Neural cell (in vitro differentiated cells): ENCODE data around the gene APOL5. TPM values are rescaled to one million over a fixed set of nuclear protein-coding genes. Genes with fewer than 3 reads are reported as not detected.

ENCODE experiments used
- H2AFZ ChIP-seq: fragments of 200-600, 300-800 bp; sonication (generic), shearing (Covaris generic); 2 replicates; pipeline ENCODE4 v1.6.0; 2014; ENCODE audit warnings: low read depth, mild to moderate bottlenecking, antibody characterized with exemption, low read length, moderate library complexity
- H3F3A ChIP-seq: fragments of 200-600 bp; shearing (Covaris generic); 2 replicates; pipeline ENCODE4 v1.6.1; 2016; ENCODE audit warnings: mild to moderate bottlenecking, moderate library complexity, mixed read lengths, antibody characterized with exemption, low read length; ENCODE audit not compliant: insufficient read depth, poor library complexity, severe bottlenecking
- H3K27ac ChIP-seq: fragments of 200-600, 300-800 bp; sonication (generic), shearing (Covaris generic); 2 replicates; pipeline ENCODE4 v1.5.1; 2014; ENCODE audit warnings: mild to moderate bottlenecking, low read length, moderate library complexity
- H3K27me3 ChIP-seq: fragments of 300-800, 200-600 bp; sonication (generic), shearing (Covaris generic); 2 replicates; pipeline ENCODE4 v1.6.0; 2014; ENCODE audit warnings: mild to moderate bottlenecking, low read depth, low read length, moderate library complexity; ENCODE audit not compliant: insufficient read depth
- H3K36me3 ChIP-seq: fragments of 300-800, 200-600 bp; sonication (generic), shearing (Covaris generic); 2 replicates; pipeline ENCODE4 v1.5.1; 2014; ENCODE audit warnings: mild to moderate bottlenecking, antibody characterized with exemption, low read length, moderate library complexity; ENCODE audit not compliant: insufficient read depth
- H3K4me2 ChIP-seq: fragments of 300-800, 200-600 bp; sonication (generic), shearing (Covaris generic); 2 replicates; pipeline ENCODE4 v1.6.0; 2014; ENCODE audit warnings: mild to moderate bottlenecking, low read length
- H3K4me3 ChIP-seq: fragments of 300-800, 200-600 bp; sonication (generic), shearing (Covaris generic); 2 replicates; pipeline ENCODE4 v1.5.1; 2014; ENCODE audit warnings: mild to moderate bottlenecking, low read length, moderate library complexity
- H3K79me2 ChIP-seq: fragments of 200-600 bp; shearing (Covaris generic); replicated peaks from 2 replicates; pipeline ENCODE4 v1.6.0; 2014; ENCODE audit warnings: mild to moderate bottlenecking, low read length, moderate library complexity; ENCODE audit not compliant: insufficient read depth
- H3K9ac ChIP-seq: fragments of 300-800, 200-600 bp; sonication (generic), shearing (Covaris generic); 2 replicates; pipeline ENCODE4 v1.6.1; 2016; ENCODE audit warnings: mild to moderate bottlenecking, low read length, mixed read lengths
- H3K9me2 ChIP-seq: fragments of 200-600 bp; shearing (Covaris generic); 2 replicates; pipeline ENCODE4 v1.6.1; 2016; ENCODE audit warnings: mild to moderate bottlenecking, low read length, mixed read lengths; ENCODE audit not compliant: insufficient read depth
- H3K9me3 ChIP-seq: fragments of 200-600, 300-800 bp; sonication (generic), shearing (Covaris generic); 2 replicates; pipeline ENCODE4 v1.6.1; 2016; ENCODE audit warnings: mild to moderate bottlenecking, mixed run types, low read length, moderate library complexity, mixed read lengths
- H4K20me1 ChIP-seq: fragments of 200-600 bp; shearing (Covaris generic); 2 replicates; pipeline ENCODE4 v1.6.1; 2016; ENCODE audit warnings: mild to moderate bottlenecking, mixed run types; ENCODE audit not compliant: insufficient read depth
- EP300 ChIP-seq: fragments of 450-650 bp; conservative IDR thresholded peaks from 2 replicates; pipeline ENCODE4 v1.6.1; 2014; ENCODE audit warnings: antibody characterized with exemption, mild to moderate bottlenecking, moderate library complexity; ENCODE audit not compliant: poor library complexity, severe bottlenecking
- EZH2 ChIP-seq: fragments of 200-600, 300-800 bp; shearing (Covaris generic), sonication (generic); IDR thresholded peaks from 2 replicates; pipeline ENCODE4 v1.6.1; 2014; ENCODE audit warnings: antibody characterized with exemption, low read length, borderline replicate concordance, mild to moderate bottlenecking; ENCODE audit not compliant: insufficient read depth, poor library complexity, severe bottlenecking
- MXI1 ChIP-seq: fragments of 450-650 bp; conservative IDR thresholded peaks from 2 replicates; pipeline ENCODE4 v1.6.1; 2014; ENCODE audit warnings: antibody characterized with exemption, mild to moderate bottlenecking; ENCODE audit not compliant: poor library complexity, severe bottlenecking
- POLR2AphosphoS5 ChIP-seq: IDR thresholded peaks from 2 replicates; pipeline ENCODE4 v1.6.1; 2012
- RAD21 ChIP-seq: fragments of 450-650 bp; conservative IDR thresholded peaks from 2 replicates; pipeline ENCODE4 v1.6.1; 2014; ENCODE audit warnings: antibody characterized with exemption, mild to moderate bottlenecking, moderate library complexity
- REST ChIP-seq: IDR thresholded peaks from 2 replicates; pipeline ENCODE4 v1.6.1; 2012; ENCODE audit warnings: borderline replicate concordance
- SMC3 ChIP-seq: fragments of 450-650 bp; conservative IDR thresholded peaks from 2 replicates; pipeline ENCODE4 v1.6.1; 2014; ENCODE audit warnings: antibody characterized with exemption, mild to moderate bottlenecking, moderate library complexity; ENCODE audit not compliant: poor library complexity
- TAF1 ChIP-seq: IDR thresholded peaks from 2 replicates; pipeline ENCODE4 v1.6.1; 2012; ENCODE audit warnings: low read depth
- polyA plus RNA-seq: library from polyadenylated mRNA; depleted of rRNA; stranded (reverse); fragments of >200 nt; gene quantifications from 2 replicates; pipeline ENCODE4 v1.2.3, GENCODE V29; 2014
- TF ChIP-seq, protein P1 (sequence below): fragments of 450-650 bp; IDR thresholded peaks from 2 replicates; pipeline ENCODE4 v1.5.1; 2014; ENCODE audit warnings: antibody characterized with exemption, mild to moderate bottlenecking, moderate library complexity; ENCODE audit not compliant: poor library complexity, severe bottlenecking

APOL5 gene
- polyA plus RNA-seq, 1 donor from 2014 or later, result not detected

- Histone ChIP-seq H3K4me2 (no peak overlapping the region), H2AFZ (no peak overlapping the region), H3K27me3 (no peaks in the 10 kb centered on the region)
Observed at GRCh38 chr22:35711336-35711735, 6.3 kb upstream of the APOL5 start.

GRCh38 chr22:35712672-35713071 lies 5.0 kb upstream of the APOL5 start:
- Histone ChIP-seq H3K9me3 (no peaks in the 10 kb centered on the region), H3K79me2 (no peaks in the 10 kb centered on the region), H2AFZ (no peak overlapping the region), H3F3A (no peaks in the 10 kb centered on the region), H3K27me3 (no peaks in the 10 kb centered on the region), H3K36me3 (no peaks in the 10 kb centered on the region), H3K9ac (no peak overlapping the region), H3K4me3 (no peak overlapping the region), H4K20me1 (no peaks in the 10 kb centered on the region), H3K9me2 (no peaks in the 10 kb centered on the region), H3K27ac (no peak overlapping the region), H3K4me2 (no peak overlapping the region)
- TF ChIP-seq TAF1 (no peak), REST (no peak), SMC3 (no peak), MXI1 (no peak), POLR2AphosphoS5 (no peak), RAD21 (no peak), EP300 (no peak)
- TF ChIP-seq, protein P1, sequence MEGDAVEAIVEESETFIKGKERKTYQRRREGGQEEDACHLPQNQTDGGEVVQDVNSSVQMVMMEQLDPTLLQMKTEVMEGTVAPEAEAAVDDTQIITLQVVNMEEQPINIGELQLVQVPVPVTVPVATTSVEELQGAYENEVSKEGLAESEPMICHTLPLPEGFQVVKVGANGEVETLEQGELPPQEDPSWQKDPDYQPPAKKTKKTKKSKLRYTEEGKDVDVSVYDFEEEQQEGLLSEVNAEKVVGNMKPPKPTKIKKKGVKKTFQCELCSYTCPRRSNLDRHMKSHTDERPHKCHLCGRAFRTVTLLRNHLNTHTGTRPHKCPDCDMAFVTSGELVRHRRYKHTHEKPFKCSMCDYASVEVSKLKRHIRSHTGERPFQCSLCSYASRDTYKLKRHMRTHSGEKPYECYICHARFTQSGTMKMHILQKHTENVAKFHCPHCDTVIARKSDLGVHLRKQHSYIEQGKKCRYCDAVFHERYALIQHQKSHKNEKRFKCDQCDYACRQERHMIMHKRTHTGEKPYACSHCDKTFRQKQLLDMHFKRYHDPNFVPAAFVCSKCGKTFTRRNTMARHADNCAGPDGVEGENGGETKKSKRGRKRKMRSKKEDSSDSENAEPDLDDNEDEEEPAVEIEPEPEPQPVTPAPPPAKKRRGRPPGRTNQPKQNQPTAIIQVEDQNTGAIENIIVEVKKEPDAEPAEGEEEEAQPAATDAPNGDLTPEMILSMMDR, result no peak

More at GRCh38 chr22:35711336-35711735, 6.3 kb upstream of the APOL5 start:
- no peak overlapping the region for H3K4me3 ChIP-seq
- H4K20me1 ChIP-seq, result no peaks in the 10 kb centered on the region
- no peak overlapping the region for H3K9ac ChIP-seq
- H3K9me3 ChIP-seq, result no peaks in the 10 kb centered on the region
- TF ChIP-seq POLR2AphosphoS5 (no peak), EZH2 (no peak), MXI1 (no peak), SMC3 (no peak), REST (no peak), TAF1 (no peak), RAD21 (no peak), EP300 (no peak)
- TF ChIP-seq, protein P1, result no peak
- no peaks in the 10 kb centered on the region for H3K79me2 ChIP-seq
- H3F3A ChIP-seq, result no peaks in the 10 kb centered on the region
- H3K36me3 ChIP-seq, result no peaks in the 10 kb centered on the region
- no peaks in the 10 kb centered on the region for H3K9me2 ChIP-seq
- no peak overlapping the region for H3K27ac ChIP-seq
